Lung (tissue), 12 donors: ENCODE measurements around the gene C16orf89. TPM values are rescaled to one million over a fixed set of nuclear protein-coding genes. Genes with fewer than 3 reads are reported as not detected.

Experiments
- ATAC-seq: fragments of 200-7000 bp; cut with Tn5 transposase; one replicate; pipeline ENCODE4 v1.9.1; 2020; ENCODE audit warnings: moderate number of reproducible peaks; ENCODE audit not compliant: insufficient read depth, low FRiP score
- DNase-seq, 3 donors: peaks; one replicate each; pipeline ENCODE4 v3.0.0-alpha.2; 2013 to 2017
- H3K27ac ChIP-seq, 2 donors: one replicate each; pipeline ENCODE4 v1.5.1; 2013; ENCODE audit warnings: mild to moderate bottlenecking in 2 of 2, moderate library complexity in 2 of 2, control low read depth in 1 of 2, inconsistent platforms in 1 of 2, low read depth in 1 of 2, low read length in 1 of 2
- H3K27me3 ChIP-seq, 3 donors: one replicate each; pipeline ENCODE4 v1.5.1; 2013; ENCODE audit warnings: low read length in 2 of 3; ENCODE audit not compliant: control insufficient read depth in 3 of 3, insufficient read depth in 3 of 3
- H3K36me3 ChIP-seq, 4 donors: one replicate each; pipeline ENCODE4 v1.5.1; 2013; ENCODE audit warnings: low read length in 4 of 4, mild to moderate bottlenecking in 1 of 4, moderate library complexity in 1 of 4; ENCODE audit not compliant: control insufficient read depth in 4 of 4, insufficient read depth in 4 of 4
- H3K4me1 ChIP-seq, 5 donors: one replicate each; pipeline ENCODE4 v1.5.1; 2013; ENCODE audit warnings: low read length in 5 of 5, mild to moderate bottlenecking in 2 of 5, moderate library complexity in 1 of 5; ENCODE audit not compliant: control insufficient read depth in 5 of 5, insufficient read depth in 5 of 5
- H3K4me3 ChIP-seq: one replicate; pipeline ENCODE4 v1.5.1; 2013; ENCODE audit warnings: mild to moderate bottlenecking, control low read depth, moderate library complexity
- H3K9ac ChIP-seq, 2 donors: one replicate each; pipeline ENCODE4 v1.5.1; 2013; ENCODE audit warnings: low read length in 2 of 2, control low read depth in 1 of 2; ENCODE audit not compliant: insufficient read depth in 1 of 2
- H3K9me3 ChIP-seq, 4 donors: one replicate each; pipeline ENCODE4 v1.5.1; 2013; ENCODE audit warnings: low read length in 3 of 4, mild to moderate bottlenecking in 1 of 4, moderate library complexity in 1 of 4; ENCODE audit not compliant: control insufficient read depth in 4 of 4, insufficient read depth in 3 of 4
- WGBS, 2 donors: extraction: QIAGEN DNeasy Blood & Tissue Kit; methylation state at CpG; one replicate each; pipeline ENCODE4 v1.1.7; 2013; 5-methylcytosine and 5-hydroxymethylcytosine counted together
- polyA plus RNA-seq, 2 donors: library from polyadenylated mRNA; stranded (reverse); fragments of 200-250 nt; gene quantifications; one replicate each; pipeline ENCODE4 v1.2.1, GENCODE V29; 2013
- total RNA-seq, 2 donors: library from RNA; depleted of rRNA in 1 of 2; stranded (reverse); fragments of >200 nt in 1 of 2; gene quantifications; one replicate each; pipeline ENCODE4 v1.2.1, GENCODE V29; 2014 to 2021
- TF ChIP-seq, protein P1 (sequence below): IDR thresholded peaks from 2 replicates; pipeline ENCODE4 v1.5.1; 2012; ENCODE audit warnings: mild to moderate bottlenecking; ENCODE audit errors: control extremely low read depth, extremely low read depth
- donor health status: control.
- donor health status: control.
- donor health status: Bipolar disorder and iron deficiency.
- donor health status: healthy.
- donor health status: DM: yes; HTN: yes; CAD: no.

The C16orf89 gene
- total and polyA plus RNA-seq, 4 donors, result 39.2 to 356 (median 97.2) TPM

DNA sequence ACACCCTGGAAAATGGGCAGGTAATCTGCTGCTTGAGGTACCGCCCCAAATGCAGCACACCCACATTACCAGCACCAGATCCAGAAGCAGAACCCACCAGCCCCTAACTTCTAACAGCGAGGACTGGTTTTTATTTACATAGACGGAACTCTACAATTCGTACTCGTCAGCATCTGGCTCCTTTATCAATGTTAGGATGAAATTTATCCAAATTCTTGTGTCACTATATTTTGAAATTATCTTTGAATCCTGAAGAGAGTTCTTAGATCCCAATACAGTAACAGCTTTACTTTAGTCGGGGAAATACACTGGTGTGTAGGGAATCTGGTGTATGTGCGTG lies 5.6 kb upstream of the C16orf89 start:
- Histone ChIP-seq H3K27me3 (no peaks in the 10 kb centered on the region), H3K4me1 (peaks cover 0 to 11% (median under 1%) of the 10 kb centered on the region in 5 donors), H3K4me3 (no peak overlapping the region), H3K27ac (peak overlapping the region; percentile 57 to 92), H3K9ac (no peak overlapping the region), H3K36me3 (peaks cover 3 to 14% (median 11%) of the 10 kb centered on the region in 4 donors), H3K9me3 (no peaks in the 10 kb centered on the region)
- WGBS, 2 donors, result 54 to 64% methylated on average over 7 of the region's 7 CpGs
- TF ChIP-seq, protein P1, sequence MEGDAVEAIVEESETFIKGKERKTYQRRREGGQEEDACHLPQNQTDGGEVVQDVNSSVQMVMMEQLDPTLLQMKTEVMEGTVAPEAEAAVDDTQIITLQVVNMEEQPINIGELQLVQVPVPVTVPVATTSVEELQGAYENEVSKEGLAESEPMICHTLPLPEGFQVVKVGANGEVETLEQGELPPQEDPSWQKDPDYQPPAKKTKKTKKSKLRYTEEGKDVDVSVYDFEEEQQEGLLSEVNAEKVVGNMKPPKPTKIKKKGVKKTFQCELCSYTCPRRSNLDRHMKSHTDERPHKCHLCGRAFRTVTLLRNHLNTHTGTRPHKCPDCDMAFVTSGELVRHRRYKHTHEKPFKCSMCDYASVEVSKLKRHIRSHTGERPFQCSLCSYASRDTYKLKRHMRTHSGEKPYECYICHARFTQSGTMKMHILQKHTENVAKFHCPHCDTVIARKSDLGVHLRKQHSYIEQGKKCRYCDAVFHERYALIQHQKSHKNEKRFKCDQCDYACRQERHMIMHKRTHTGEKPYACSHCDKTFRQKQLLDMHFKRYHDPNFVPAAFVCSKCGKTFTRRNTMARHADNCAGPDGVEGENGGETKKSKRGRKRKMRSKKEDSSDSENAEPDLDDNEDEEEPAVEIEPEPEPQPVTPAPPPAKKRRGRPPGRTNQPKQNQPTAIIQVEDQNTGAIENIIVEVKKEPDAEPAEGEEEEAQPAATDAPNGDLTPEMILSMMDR, result no peak
- DNase-seq (no peak), ATAC-seq (no peak)

DNA sequence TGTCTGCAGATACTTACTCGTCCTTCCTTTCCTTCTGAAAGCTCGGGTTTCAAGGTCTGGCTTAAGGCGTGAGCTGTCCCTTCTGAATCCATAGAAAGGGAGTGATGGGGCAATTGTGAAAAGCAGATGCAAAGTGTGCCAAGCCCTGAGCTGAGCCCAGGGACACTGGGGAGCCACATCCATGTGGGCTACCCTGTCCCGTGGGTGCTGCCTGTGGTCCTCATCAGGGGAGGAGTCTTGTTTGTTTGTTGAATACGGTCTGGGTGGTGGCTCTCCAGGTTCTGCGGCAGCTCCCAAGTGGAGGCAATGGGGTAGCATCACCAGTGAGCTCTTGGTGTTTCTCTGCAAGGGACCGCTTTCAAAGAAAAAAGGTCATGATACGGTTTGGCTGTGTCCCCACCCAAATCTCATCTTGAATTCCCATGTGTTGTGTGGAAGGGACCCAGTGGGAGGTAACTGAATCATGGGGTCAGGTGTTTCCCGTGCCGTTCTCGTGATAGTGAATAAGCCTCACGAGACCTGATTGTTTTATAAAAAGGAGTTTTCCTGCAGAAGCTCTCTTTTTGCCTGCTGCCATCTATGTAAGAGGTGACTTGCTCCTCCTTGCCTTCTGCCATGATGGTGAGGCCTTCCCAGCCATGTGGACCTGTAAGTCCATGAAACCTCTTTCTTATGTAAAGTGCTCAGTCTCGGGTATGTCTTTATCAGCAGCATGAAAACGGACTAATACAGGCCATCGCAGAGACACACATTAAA lies 4.9 kb upstream of the C16orf89 start:
- no peak for ATAC-seq
- Histone ChIP-seq H3K27ac (no peak overlapping the region), H3K27me3 (no peaks in the 10 kb centered on the region), H3K4me3 (no peak overlapping the region), H3K9me3 (no peaks in the 10 kb centered on the region), H3K4me1 (peaks cover 0 to 18% (median 3%) of the 10 kb centered on the region in 5 donors), H3K36me3 (peaks cover 3 to 7% (median 6%) of the 10 kb centered on the region in 4 donors), H3K9ac (no peak overlapping the region)
- TF ChIP-seq, protein P1, result no peak
- 87 to 91% methylated on average over 15 of the region's 15 CpGs for WGBS, 2 donors
- DNase-seq, result no peak

DNA sequence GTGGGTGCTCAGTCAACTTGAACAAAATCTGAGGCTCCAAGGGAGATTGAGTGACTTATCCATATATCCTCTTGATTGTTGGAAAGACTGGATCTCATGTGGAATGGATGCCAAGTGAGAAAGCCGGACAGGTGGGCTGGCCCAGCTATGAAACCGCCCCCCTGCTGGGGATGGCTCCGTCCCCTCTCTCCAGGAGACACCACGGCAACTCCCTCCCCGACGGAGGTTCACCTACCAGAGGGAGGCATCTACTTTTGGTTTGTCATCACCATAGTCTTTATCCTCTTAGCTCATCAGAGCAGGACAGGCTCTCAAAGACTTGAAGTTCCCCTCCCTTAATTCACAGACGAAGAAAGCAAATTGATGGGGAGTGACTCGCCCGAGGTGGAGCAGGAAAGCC lies 4.1 kb upstream of the C16orf89 start:
- Histone ChIP-seq H3K27ac (no peak overlapping the region), H3K4me3 (no peak overlapping the region), H3K9ac (no peak overlapping the region), H3K27me3 (no peaks in the 10 kb centered on the region), H3K36me3 (peaks cover 0 to 2% (median under 1%) of the 10 kb centered on the region in 4 donors), H3K4me1 (peaks cover 0 to 26% (median 4%) of the 10 kb centered on the region in 5 donors), H3K9me3 (no peaks in the 10 kb centered on the region)
- no peak for ATAC-seq
- DNase-seq, result no peak
- TF ChIP-seq, protein P1, result no peak
- 93 to 97% methylated on average over 9 of the region's 9 CpGs for WGBS, 2 donors

DNA sequence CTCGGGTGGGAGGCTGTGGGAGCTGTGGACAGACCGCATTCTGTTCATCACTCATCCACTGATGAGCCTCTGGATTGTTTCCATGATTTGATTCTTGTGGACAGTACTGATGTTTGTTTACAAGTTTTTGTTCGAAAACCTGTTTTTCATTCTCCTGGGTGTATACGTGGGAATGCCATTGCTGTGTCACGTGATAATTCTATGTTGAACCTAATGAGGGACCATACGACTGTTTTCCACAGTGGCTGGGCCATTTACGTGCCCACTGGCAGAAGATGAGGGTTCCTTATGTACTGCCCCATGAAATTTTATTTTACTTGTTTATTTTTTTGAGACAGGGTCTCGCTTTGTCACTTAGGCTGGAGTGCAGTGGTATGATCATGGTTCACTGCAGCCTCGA lies 3.3 kb upstream of the C16orf89 start:
- H3K36me3 ChIP-seq, result no peaks in the 10 kb centered on the region
- TF ChIP-seq, protein P1, result no peak

More for the DNA sequence above, 3.3 kb upstream of the C16orf89 start:
- WGBS, 2 donors, result 85 to 93% methylated on average over 9 of the region's 9 CpGs
- no peak for DNase-seq
- Histone ChIP-seq H3K9ac (no peak overlapping the region), H3K27ac (no peak overlapping the region), H3K4me3 (no peak overlapping the region), H3K9me3 (no peaks in the 10 kb centered on the region), H3K27me3 (no peaks in the 10 kb centered on the region), H3K4me1 (peaks cover 0 to 30% (median 11%) of the 10 kb centered on the region in 5 donors)
- ATAC-seq, result no peak
